ENCODE data around the gene RAP1GAP2.
A peak's percentile ranks its signal among the peaks of the same experiment; 100 is the strongest.

Gene RAP1GAP2

GRCh38 chr17:2911035-2911754, 115.0 kb downstream of the RAP1GAP2 start:
- no peak for DNase-seq (ENCODE audit: low spot score)

GRCh38 chr17:2911755-2912111, 115.5 kb downstream of the RAP1GAP2 start:
- no peak for DNase-seq (ENCODE audit: low spot score)

DNA sequence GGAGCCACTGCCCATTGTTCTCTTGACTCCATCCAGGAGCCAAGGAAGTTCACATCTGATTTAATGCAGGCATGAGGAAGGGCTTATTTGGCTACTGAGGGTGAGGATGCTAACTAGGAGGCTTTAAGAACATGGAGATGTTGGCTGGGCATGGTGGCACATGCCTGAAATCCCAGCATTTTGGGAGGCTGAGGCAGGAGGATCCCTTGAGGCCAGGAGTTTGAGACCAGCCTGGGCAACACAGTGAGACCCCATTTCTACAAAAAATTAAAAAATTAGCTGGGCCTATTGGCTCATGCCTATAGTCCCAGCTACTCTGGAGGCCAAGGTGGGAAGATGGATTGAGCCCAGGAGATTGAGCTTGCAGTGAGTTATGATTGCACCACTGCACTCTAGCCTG, 116.5 kb downstream of the RAP1GAP2 start:
- no peak for DNase-seq (ENCODE audit: low spot score)

- DNase-seq (ENCODE audit: low spot score), result no peak
Measured at GRCh38 chr17:2916461-2916860, 120.2 kb downstream of the RAP1GAP2 start.

GRCh38 chr17:2921443-2921842, 125.2 kb downstream of the RAP1GAP2 start:
- no peak for DNase-seq (ENCODE audit: low spot score)

GRCh38 chr17:2924211-2924610, 128.0 kb downstream of the RAP1GAP2 start:
- DNase-seq (ENCODE audit: low spot score), result no peak

DNA sequence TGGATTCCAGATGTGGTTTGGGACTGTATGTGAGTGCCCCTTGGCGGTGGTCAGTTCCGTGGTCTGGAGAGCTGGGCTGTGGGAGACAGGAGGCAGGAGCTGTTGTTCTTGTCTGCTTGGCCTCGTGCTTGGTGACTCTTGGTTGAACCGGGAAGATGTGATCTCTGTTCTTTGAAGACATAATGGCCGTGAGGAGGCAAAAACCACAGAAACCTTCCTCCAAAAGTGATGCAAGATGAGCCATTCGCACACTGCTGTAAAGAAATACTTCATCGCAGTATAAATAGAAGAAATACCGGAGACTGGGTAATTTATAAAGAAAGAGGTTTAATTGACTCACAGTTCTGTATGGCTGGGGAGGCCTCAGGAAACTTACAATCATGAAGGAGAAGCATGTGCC, 128.8 kb downstream of the RAP1GAP2 start:
- DNase-seq (ENCODE audit: low spot score), result no peak

- DNase-seq (ENCODE audit: low spot score), result no peak
Measured at GRCh38 chr17:2926019-2926650, 129.9 kb downstream of the RAP1GAP2 start.

- no peak for DNase-seq (ENCODE audit: low spot score)
Measured at GRCh38 chr17:2928294-2928890, 132.2 kb downstream of the RAP1GAP2 start.

DNA sequence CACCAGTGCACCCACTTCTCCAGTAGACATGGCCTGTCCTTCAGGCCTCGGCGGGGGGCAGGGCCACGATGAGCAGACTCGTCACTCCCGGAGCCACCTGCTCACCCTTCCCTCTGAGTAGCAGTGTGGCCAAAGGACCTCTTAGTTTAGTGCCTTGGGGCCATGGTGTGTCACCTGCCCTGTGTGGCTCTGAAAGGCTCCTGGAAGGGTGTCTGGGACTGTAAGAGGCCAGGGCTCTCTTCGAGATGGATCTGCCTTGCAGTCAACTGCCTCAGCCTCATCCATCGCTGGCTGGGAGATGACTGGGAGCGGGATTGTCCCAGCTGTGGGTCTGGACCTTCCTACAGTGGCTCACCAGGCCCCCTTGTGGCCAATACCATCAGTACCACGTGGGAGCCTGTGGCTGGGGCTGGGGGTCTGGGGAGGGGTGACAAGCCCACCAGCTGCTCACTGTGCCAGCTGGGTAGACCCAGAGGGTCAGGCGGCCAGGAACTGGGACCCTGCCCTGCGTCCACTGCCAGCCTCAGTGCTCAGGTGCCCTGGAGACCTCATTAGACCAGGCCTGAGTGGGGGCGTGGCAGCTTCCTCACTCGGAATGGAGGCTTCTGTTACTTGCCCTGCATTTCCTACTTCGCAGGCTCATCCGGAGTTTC, 133.8 kb downstream of the RAP1GAP2 start:
- DNase-seq (ENCODE audit: low spot score), result no peak

GRCh38 chr17:2931876-2932275, 135.6 kb downstream of the RAP1GAP2 start:
- DNase-seq (ENCODE audit: low spot score), result no peak

DNA sequence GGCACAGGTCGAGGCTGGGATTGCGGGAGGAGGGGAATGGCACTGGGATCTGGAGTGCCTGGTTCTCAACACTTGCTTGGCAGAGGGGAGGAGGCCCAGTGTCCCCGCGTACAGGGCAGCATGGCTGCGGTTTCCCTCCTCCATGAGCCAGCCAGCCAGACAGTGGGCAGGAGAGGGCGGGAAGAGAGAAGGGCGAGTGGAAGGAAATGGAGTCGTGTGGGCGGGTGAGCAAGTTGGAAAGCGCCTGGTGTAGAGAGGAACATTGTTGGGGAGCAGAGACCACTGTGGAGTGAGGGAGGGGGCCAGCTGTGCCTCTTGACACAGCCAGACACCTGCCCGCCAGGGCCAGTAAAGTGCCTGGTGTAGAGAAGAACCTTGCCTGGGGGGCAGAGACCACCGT, 136.7 kb downstream of the RAP1GAP2 start:
- DNase-seq (ENCODE audit: low spot score), result no peak

GRCh38 chr17:2933606-2934005, 137.4 kb downstream of the RAP1GAP2 start:
- DNase-seq (ENCODE audit: low spot score), result no peak

GRCh38 chr17:2935632-2936031, 139.4 kb downstream of the RAP1GAP2 start:
- DNase-seq (ENCODE audit: low spot score), result no peak

DNA sequence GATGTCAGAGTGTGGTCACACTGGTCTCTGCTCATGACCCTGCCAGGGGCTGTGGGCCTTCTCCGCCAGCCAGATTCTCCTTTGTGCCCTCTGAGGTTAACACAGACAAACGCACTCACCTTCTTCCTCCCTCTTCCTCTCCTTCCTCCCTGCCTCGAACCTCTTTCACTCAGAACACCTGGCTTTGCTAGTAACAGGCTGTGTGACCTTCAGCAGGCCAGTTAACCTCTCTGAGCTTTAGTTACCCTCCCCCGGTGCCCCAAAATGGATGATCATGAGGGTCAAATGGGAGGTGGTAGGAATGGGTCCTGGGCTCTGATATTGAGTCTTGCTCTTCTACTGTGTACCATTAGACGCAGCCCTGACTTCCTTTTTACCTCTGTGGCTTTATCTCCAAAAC, 140.1 kb downstream of the RAP1GAP2 start:
- no peak for DNase-seq (ENCODE audit: low spot score)

- DNase-seq (ENCODE audit: low spot score), result no peak
Measured at GRCh38 chr17:2936771-2937321, 140.6 kb downstream of the RAP1GAP2 start.

DNA sequence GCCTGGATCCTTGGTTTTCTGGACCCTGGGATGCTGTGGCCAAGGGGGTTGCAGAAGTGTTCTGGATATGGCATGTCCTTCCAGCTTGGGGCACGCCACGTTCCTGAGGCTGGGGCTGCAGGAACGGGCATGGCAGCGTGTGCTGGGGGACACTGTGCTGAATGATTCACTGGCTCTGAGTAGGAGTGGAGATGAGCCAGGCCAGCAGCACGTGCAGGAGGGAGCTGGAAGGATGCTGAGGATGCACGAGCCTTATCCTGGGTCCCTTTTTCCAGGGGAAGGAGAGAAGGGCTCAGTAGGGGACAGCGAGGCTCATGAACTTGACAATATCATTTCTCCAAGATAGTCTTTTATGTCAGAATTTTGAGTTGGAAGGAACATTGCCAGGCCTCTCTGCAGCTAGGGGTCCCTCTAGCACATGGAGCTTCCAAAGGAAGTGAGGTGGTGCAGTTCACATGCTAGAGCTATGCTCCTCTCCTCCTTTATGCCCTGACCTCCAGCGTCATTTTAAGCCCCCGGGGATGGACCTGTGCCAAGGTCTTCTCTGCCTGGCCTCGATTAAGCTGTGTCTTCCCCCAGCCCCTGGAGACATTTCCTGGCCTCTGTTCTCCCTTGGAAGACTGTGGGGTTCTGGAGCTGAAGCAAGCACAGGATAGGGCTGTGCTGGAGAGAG, 141.2 kb downstream of the RAP1GAP2 start:
- no peak for DNase-seq (ENCODE audit: low spot score)

GRCh38 chr17:2939714-2940351, 143.6 kb downstream of the RAP1GAP2 start:
- peak; percentile 43 for DNase-seq (ENCODE audit: low spot score)

DNA sequence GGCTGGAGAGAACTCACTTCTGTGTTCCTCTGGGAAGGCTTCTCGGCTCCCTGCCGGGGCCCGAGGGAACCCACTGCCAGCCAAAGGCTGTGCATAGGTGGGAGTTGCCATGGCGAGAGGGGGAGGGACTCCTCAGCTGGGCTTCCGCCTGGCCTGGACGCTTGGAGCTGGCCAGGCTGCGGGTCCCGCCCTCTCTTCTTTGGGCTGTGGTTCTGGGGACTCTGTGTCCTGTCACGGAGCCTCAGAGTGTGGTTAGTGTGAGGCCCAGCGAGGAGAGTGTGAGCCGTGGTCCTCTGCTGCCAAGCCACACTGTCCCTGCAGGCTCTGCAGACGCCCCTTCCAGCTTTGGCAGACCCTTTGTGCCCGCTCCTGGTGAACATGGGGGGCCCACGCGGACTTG, 144.1 kb downstream of the RAP1GAP2 start:
- DNase-seq (ENCODE audit: low spot score), result peak; percentile 80

DNA sequence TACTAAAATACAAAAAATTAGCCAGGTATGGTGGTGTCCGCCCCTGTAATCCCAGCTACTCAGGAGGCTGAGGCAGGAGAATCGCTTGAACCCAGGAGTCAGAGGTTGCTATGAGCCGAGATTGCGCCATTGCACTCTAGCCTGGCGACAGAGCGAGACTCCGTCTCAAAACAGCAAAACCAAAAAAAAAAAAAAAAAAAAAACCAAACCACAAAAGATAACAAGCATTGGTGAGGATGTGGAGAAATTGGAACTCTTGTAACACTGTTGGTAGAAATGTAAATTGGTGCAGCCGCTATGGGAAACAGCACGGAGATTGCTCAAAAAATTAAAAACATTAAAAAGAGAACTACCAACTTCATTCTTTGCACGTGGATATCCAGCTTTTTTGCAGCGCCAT, 147.7 kb downstream of the RAP1GAP2 start:
- no peak for DNase-seq (ENCODE audit: low spot score)

- no peak for DNase-seq (ENCODE audit: low spot score)
Measured at GRCh38 chr17:2945299-2945698, 149.1 kb downstream of the RAP1GAP2 start.

DNA sequence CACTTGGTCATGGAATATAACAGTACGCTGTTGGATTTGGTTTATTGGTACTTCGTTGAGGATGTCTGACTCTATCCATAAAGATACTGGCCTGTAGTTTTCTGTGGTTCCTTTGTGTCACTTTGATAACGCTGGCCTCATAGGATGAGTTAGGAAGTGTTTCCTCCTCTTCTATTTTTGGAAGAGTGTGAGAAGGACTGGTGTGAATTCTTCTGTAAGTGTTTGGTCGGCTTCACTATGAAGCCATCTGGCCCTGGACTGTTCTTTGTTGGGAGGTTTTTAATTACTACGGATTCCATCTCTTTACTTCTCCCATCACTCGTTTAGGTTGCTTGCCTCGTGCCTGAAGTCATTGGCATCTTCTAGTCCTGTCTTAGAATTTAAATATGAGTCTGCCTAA, 149.9 kb downstream of the RAP1GAP2 start:
- no peak for DNase-seq (ENCODE audit: low spot score)
